Stomach (tissue), 4 donors: ENCODE results near the gene ADGRG1.

Experiments
- CTCF ChIP-seq, 7 experiments: fragments of 450-650 bp in 4 of 7; fragments of 200-600 bp in 3 of 7; sonication (generic) in 3 of 7; IDR thresholded peaks; one replicate each; pipeline ENCODE4 v1.5.1; 2016 to 2019; ENCODE audit warnings: antibody characterized with exemption in 7 of 7, control low read depth in 2 of 7, mild to moderate bottlenecking in 1 of 7
- POLR2A ChIP-seq, 4 donors: fragments of 450-650 bp; IDR thresholded peaks; one replicate each; pipeline ENCODE4 v1.6.1; 2016; ENCODE audit warnings: antibody characterized with exemption in 4 of 4, control low read depth in 2 of 4, mild to moderate bottlenecking in 1 of 4, moderate library complexity in 1 of 4

- TF ChIP-seq CTCF (IDR thresholded peaks at IDR 0.05) (no peak), POLR2A (IDR thresholded peaks at IDR 0.05) (no peak)
Measured at GRCh38 chr16:57637965-57638364, 9.5 kb downstream of the ADGRG1 start.
